Astrocyte of the spinal cord (primary cell): ENCODE data around the gene RAP1GAP2.

Experiments used
- DNase-seq: peaks from one replicate; pipeline ENCODE4 v3.0.0; 2011; ENCODE audit warnings: low read depth, low spot score
- H3K4me3 ChIP-seq: 2 replicates; pipeline ENCODE4 v1.5.1; 2011; ENCODE audit warnings: low read depth, mild to moderate bottlenecking, low read length, moderate library complexity
- CTCF ChIP-seq: IDR thresholded peaks from 2 replicates; pipeline ENCODE4 v1.5.1; 2012; ENCODE audit warnings: low read depth, mild to moderate bottlenecking, low read length, inconsistent platforms
- in situ Hi-C: cut with HindIII; loops from 2 replicates; pipeline ENCODE4 v1.10.0; 2017; ENCODE audit warnings: low sequenced_read_pairs

The RAP1GAP2 gene

GRCh38 chr17:3022197-3022596, 226.0 kb downstream of the RAP1GAP2 start:
- DNase-seq, result no peak
- in situ Hi-C loops, result no loop called here
- H3K4me3 ChIP-seq, result no peak overlapping the region
- TF ChIP-seq CTCF, result no peak

GRCh38 chr17:3024346-3024745, 228.1 kb downstream of the RAP1GAP2 start:
- no peak overlapping the region for H3K4me3 ChIP-seq
- no peak for DNase-seq
- no peak for TF ChIP-seq CTCF
- in situ Hi-C loops, result no loop called here

GRCh38 chr17:3025421-3026124, 229.3 kb downstream of the RAP1GAP2 start:
- in situ Hi-C loops, result no loop called here
- H3K4me3 ChIP-seq, result no peak overlapping the region
- no peak for TF ChIP-seq CTCF
- no peak for DNase-seq

GRCh38 chr17:3026125-3026855, 230.1 kb downstream of the RAP1GAP2 start:
- no peak for DNase-seq
- TF ChIP-seq CTCF, result no peak
- in situ Hi-C loops, result no loop called here
- H3K4me3 ChIP-seq, result no peak overlapping the region

- no peak for TF ChIP-seq CTCF
- no peak for DNase-seq
- in situ Hi-C loops, result no loop called here
- H3K4me3 ChIP-seq, result no peak overlapping the region
Measured at GRCh38 chr17:3026856-3027751, 230.9 kb downstream of the RAP1GAP2 start.

GRCh38 chr17:3027786-3028532, 231.7 kb downstream of the RAP1GAP2 start:
- in situ Hi-C loops, result no loop called here
- TF ChIP-seq CTCF, result no peak
- DNase-seq, result no peak
- H3K4me3 ChIP-seq, result no peak overlapping the region
